ENCODE measurements around the gene POP5. TPM values are rescaled to one million over a fixed set of nuclear protein-coding genes. Genes with fewer than 3 reads are reported as not detected.
"Not testable (repeated sequence)": the region's sequence is repeated elsewhere in the genome, so short reads cannot be mapped to it uniquely, and the experiment has no call there.

POP5 gene, protein sequence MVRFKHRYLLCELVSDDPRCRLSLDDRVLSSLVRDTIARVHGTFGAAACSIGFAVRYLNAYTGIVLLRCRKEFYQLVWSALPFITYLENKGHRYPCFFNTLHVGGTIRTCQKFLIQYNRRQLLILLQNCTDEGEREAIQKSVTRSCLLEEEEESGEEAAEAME
- 40.3 and 49.2 TPM in 2 replicates for total RNA-seq

DNA sequence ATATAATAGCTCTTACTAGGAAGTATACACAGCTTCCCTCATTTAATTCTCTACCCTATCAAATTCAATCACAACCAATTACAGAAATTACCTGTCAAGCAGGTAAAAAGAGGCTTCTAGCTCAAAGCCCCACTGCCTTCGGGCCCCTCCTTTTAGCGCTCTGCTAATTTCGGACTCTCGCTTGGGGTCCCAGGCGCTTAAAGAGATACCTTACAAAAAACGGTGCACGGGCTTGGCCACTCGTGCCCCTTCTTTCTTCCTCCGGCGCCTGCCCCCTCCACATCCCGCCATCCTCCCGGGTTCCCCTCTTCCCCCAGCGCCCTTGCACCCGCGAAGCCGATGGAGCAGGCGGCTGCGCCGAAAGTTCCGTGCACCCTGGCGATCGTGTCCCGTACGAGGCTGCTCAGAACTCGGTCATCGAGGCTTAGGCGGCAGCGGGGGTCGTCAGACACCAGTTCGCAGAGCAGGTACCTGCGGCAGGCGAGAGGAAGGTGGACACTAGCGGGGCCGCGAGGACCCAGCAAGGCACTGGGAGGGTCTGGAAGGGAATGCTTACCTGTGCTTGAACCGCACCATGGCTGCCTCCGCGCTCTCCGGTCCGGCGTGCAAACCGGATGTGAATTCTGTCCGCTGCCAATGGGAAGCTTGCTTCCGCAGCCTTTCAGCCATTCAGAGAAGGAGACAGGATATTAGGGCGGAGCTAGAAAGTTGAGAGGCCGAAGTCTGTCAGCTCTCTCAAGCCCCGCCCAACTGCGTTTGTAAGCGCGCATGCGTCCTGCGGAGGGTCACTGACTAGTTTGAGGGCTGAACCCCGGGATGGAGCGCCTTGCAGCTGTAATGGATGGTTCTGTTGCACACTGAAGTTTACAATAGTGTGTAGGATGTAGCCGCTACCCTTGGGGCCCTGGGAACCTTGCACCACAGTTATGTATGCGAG, at the start of gene POP5:
TSS of gene POP5 (minus strand) at position 616 of the 937 bp plus-strand sequence. CDS start at position 576, 40 bp downstream.
- DNase-seq (ENCODE audit: low read depth) = peak; percentile 98

DNA sequence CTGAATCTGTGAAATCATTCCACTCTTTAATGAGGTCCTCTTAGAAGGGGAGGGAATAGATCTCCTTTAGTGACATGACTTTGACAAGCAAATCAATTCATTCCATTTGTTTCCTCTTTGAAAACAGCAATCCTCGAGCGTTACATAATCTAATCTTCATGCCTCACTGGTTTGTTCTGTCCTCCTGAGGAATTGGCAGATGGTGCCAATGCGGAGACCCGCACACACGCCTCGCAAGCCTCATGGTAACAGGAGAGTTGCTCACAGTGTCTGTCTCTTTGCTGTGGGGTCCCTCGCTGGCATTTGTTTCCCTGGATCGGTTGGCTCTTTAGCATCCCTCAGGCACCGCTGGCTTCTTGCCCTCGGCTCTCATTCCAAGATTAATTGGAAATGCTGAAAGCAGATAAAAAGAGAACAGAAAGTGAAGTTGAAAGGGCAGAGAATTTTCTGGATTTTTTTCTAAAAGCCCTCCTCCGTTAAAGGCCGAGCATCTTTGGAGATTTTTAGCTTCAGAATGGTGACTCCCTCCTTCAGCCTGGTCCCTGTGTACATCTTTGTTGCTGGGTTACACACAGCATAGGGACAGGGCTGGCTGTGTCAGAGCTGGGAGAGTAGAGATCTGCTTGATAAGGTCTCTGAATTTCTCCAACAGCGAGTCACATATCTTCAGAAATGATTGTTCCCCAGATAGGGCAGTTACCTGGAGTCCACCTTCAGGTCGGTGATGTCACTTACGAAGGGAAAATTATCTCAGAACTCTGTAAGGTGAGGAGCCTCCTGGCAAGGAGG, 49.1 kb upstream of the POP5 start:
- DNase-seq (ENCODE audit: low read depth) = peak; percentile 21

DNA sequence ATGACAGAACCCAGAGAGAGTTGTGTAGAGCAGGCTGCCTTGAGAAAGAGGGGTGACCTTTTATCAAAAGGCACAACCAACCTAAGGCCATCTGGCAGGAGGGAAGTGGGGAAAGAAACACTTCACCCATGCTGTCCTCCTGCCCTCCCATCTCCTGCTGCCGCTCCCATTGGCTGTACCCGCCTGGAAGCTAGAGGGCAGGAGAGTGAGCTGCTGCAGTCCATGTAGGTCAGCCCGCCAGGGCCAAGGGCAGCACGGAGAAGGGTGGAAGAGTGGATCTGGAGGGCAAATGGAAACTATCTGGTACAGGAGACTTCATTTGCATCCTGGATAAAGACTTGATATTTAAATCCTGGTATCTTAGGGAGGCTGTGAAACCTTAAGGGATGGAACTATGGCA, 47.7 kb upstream of the POP5 start:
- no peak for DNase-seq (ENCODE audit: low read depth)

DNA sequence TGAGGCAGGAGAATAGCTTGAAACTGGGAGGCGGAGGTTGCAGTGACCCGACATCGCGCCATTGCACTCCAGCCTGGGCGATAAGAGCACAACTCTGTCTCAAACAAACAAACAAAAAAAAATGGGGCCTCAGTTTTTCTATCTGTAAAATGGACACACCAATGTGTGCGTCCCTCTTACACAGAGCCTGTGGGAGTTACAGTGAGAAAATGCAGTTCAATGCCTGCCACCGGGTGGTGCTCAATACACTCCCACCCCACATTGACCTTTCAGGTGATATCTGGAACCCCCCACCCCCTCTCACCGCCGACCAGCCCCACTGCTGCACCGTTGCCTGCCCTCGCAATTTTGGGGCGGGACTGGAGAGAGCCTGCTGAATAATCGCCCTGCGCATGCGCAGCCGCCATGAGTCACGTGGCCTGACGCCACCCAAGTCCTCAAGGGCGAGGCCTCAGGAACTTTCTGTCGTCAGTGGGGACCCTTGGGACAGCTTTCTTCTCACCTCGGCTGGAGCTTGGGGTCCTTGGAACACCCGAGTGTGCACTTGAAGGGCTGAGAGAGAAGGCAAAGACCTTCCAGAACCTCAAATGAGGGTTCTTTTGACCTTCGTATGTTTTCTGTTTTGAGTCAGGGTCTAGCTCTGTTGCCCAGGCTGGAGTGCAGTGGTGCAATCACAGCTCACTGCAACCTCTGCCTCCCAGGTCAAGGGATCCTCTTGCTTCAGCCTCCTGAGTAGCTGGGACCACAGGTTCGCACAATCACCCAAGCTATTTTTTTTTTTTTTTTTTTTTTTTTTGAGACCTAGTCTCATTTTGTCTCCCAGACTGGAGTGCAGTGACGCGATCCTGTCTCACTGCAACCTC, 44.6 kb upstream of the POP5 start:
- no peak for DNase-seq (ENCODE audit: low read depth)

DNA sequence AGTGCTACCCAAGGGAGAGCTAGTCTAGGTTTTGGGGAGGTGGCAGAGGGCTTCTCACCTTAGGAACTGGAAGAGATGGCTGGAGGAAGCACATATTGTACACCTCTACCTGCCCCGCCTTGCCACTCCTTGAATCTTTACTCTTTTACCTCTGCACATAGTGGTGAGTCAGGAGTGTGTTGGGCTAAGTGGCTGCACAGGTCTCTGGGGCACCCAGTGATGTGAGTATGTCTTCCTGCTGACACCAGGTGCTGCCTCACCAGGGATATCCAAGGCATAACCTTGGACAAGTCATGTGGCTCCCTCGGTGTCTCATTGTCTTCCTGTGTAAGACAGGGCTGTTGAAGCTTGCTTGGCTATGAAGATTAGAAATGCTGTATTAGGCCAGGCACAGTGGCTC, 39.4 kb upstream of the POP5 start:
- DNase-seq (ENCODE audit: low read depth) = peak; percentile 29

DNA sequence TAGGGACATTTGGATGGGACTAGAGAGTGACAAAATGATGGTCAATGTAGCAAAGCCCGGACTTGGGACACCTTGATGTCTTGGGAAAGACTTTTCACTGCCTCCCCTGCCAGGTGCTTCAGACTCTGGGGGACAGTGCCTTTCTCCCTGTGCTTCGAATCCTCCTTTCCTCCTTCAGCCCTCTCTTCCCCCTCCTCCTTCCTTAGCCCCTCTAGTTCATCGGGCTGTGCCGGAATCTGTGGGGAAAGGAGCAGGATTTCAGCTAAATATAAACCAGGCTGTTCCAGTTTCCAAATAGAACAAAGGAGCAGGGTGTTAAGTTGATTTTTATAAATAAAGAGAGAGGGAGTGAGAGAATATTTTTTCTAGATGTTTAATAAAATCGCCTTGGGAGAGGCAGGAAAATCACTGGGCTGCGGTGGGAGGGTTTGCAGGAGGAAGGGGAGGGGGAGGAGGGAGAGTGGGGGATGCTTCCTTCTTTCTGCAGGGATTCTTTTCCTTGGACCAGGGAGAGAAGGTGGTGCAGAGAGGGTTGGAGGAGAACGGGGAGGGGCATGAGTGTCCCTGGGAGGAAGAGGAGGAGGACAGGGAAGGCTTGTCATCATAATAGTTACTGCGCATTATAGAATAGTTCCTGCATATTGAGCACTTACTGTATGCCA, 37.9 kb upstream of the POP5 start:
- no peak for DNase-seq (ENCODE audit: low read depth)

DNA sequence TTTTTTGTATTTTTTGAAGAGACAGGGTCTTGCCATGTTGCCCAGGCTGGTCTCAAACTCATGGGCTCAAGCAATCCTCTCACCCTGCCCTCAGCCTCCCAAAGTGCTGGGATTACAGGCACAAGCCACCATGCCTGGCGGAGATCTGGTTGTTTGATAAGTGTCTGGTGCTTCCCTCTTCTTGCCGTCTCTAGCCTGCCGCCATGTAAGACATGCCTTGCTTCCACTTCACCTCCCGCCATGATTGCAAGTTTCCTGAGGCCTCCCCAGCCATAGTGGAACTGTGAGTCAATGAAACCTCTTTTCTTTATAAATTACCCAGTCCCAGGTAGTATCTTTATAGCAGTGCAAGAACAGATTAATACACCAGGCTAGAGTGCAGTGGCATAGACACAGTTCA, 36.6 kb upstream of the POP5 start:
- not testable (repeated sequence) for DNase-seq (ENCODE audit: low read depth)

DNA sequence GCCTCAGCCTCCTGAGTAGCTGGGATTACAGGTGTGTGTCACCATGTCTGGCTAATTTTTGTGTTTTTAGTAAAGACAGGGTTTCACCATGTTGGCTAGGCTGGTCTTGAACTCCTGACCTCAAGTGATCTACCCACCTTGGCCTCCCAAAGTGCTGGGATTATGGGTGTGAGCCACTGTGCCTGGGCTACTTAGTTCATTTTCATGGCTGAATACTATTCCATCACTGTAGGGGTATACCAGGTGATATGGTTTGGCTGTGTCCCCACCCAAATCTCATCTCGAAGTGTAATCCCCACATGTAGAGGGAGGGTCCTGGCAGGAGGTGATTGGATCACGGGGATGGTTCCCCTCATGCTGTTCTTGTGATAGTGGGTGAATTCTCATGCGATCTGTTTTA, 36.0 kb upstream of the POP5 start:
- DNase-seq (ENCODE audit: low read depth) = not testable (repeated sequence)

DNA sequence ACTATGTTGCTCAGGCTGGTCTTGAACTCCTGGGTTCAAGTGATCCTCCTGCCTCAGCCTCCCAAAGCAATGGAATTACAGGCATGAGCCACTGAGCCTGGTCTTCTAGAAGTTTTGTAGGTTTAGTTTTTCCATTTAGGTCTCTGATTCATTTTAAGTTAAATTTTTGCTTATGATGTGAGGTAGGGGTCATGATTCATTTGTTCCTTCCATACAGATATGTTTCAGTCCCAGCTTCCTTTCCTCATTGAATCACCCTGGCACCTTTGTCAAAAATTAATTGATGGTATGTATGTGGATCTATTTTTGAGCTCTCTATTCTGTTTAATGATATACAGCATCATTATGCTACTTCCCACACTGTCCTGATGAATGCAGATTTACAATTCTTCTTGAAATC, 33.6 kb upstream of the POP5 start:
- peak; percentile 22 for DNase-seq (ENCODE audit: low read depth)

DNA sequence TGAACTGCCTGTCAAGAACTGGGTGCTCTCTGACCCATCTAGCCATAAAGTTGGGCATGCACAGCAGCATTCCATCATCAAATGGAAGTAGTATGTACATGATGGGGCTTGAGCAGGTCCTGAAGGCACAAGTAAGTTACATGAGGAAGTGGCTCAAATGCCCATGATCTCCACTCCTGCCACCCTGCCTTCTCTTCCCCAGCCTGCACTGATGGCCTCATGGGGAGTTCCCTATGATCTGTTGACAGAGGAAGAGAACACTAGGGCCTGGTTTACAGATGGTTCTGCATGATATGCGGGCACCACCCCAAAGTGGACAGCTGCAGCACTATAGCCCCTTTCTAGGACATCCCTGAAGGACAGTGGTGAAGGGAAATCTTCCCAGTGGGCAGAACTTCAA, 30.3 kb upstream of the POP5 start:
- DNase-seq (ENCODE audit: low read depth) = not testable (repeated sequence)

DNA sequence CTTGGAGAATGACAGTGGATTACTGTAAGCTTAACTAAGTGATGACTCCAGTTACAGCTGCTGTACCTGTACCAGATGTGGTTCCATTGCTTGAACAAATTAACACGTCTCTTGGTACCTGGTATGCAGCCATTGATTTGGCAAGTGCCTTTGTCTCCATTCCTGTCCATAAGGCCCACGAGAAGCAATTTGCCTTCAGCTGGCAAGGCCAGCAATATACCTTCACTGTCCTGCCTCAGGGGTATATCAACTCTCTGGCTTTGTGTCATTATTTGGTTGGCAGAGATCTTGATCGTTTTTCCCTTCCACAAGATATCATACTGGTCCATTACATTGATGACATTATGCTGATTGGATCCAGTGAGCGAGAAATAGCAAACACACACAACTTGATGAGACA, 29.4 kb upstream of the POP5 start:
- no peak for DNase-seq (ENCODE audit: low read depth)

DNA sequence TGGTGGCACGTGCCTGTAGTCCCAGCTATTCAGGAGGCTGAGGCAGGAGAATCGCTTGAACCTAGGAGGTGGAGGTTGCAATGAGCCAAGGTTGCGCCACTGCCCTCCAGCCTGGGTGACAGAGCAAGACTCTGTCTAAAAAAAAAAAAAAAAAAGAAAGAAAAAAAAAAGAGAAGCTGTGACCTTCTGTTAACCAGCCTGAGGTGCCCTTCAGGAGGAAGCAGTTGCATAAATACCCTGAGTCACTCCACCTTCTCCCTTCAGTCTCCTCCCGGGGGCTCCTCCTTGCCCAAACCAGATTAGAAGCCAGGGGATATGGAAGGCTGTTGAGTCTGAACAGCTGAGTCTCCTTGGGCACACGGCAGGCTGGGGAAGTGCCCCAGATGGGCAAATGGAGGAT, 21.2 kb upstream of the POP5 start:
- peak; percentile 89 for DNase-seq (ENCODE audit: low read depth)

DNA sequence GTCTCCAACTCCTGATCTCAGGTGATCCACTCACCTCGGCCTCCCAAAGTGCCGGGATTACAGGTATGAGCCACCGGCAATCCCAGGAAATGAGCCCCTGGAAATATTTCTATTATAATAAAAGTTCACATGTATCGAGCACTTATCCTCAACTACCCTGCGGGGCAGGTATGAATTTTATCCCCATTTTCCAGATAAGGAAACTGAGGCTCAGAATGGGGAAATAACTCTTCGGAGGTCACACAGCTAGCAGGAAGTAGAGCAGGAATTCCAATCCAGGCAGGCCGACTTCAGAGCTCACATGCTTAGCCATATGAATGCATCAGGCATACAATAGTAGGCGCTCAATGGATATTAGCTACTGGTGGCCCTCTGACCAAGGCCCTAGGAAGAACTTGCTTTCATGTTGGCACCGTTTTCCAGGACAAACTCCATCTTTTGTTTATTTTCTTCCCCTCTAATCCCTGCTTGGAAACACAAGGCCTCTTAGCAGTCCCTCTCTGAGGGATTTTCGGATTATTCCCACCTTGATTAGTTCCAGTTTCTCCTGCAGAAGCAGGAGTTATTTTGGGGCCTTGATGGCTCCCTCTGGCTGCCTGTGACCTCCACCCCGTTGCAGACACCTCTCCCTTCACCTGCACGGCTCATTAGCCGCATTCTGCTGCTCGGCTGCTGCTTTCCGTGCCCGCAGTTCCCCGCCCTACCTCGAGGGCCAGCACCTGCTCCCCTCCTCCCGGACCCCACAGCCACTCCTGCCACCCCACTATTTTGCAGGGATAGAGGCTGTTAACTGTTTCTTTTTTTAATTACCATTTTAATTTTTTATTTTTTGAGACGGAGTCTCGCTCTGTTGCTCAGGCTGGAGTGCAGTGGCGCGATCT, 18.7 kb upstream of the POP5 start:
- DNase-seq (ENCODE audit: low read depth) = no peak

DNA sequence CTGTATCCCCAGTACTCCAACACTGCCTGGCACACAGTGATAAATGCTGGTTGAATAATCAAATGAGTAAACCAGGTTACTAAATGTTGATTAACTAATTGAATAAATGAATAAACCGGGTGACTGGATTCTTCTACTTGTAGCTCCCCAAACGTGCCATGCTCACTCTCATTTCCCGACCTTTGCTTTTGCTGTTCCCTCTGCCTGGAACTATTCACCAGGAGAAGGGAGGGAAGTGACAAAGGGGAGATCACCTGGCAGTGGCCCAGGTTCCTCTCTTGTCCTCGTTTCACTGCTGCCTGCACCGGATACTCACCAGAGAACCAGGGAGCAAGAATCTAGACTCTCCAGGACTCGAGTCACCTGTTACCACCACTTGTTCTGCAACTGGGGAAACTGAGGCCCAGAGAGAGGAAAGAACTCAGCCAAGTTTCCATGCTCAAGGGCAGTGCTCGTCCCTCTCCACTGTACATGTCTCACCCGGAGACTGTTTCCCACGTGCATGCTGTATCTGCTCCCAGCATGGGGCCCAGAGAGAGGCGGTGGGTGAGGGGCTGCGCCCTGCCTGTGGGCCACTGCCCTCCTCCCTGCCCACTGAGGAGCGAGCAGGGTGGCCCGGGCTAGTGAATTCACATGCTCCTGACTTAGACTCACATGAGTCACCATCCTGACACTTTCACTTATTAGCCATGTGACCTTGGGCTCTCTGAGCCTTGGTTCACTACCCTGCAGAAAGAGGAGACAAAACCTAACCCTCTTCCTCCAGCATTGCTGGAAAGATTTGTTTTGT, 17.7 kb upstream of the POP5 start:
- peak; percentile 94 for DNase-seq (ENCODE audit: low read depth)

DNA sequence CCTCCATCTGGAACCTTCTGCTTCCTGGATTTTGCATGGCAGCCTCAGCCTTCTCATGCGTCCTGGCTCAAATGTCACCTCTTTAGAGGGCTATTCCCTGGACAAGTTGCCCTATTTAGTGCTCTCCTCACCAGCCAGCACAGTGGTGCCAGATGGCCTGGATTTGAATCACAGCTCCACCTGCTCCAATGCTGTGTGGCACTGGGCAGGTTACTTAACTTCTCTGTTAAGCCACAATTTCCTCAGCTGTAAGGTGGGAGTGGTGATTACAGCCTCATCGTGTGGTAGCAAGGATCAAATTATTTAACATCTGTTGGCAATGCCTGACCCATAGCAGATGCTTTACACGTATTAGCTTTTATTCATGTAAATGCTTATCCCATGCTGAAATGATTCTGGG, 16.7 kb upstream of the POP5 start:
- DNase-seq (ENCODE audit: low read depth) = no peak

DNA sequence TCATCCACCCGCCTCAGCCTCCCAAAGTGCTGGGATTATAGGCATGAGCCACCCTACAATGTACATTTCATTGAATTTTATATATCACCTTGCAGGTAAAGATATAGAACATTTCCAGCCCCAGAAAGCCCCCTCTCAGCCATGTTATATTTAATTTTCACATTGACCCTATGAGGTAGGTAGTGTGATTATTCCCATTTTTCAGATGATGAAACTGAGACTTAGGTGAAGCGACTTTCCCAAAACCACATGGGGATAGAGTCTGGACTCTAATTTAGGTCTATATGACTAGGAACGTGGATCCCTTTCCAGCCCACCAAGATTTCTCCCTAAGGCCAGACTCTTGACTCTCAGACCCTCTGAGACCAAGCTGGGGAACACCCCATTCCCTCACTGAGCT, 15.7 kb upstream of the POP5 start:
- DNase-seq (ENCODE audit: low read depth) = no peak

DNA sequence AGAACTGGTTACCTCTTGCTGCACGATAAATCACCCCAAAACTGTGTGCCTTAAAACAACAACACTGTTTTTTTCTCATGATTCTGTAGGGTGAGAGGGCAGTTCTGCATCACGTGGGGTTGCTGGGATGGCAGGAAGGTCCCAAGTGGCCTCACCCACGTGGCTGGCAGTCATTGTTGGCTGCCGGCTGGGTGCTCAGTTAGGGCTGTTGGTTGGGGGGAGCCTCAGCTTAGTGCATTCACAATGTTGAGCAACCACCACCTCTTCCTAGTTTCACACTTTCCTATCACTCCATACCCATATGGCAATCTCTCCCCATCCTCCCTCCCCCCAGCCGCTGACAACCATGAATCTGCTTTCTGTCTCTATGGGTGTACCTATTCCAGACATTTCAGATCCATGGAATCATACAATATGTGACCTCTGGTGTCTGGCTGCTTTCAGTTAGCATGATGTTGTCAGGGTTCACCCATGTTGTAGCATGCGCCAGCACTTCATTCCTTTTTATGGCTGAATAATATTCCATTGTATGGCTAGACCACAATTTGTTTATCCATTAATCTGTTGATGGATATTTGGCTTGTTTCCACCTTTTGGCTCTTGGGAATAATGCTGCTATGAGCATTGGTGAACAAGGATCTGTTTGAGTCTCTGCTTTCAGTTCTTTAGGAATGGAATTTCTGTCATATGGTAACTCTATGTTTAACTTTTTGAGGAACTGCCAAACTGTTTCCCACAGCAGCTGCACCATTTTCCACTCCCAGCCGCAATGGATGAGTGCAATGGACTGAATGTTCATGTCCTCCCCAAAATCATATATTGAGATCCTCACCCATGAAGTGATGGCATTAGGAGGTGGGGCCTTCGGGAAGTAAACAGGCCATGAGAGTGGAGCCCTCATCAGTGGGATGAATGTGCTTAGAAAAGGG, 11.2 kb upstream of the POP5 start:
- no peak for DNase-seq (ENCODE audit: low read depth)

Measured in renal cortical epithelial cell (primary cell).